Endothelial cell of umbilical vein (primary cell): Measurements from ENCODE around the gene RGSL1. TPM values are rescaled to one million over a fixed set of nuclear protein-coding genes. Genes with fewer than 3 reads are reported as not detected.

Source experiments
- BruUV-seq: library from RNA; stranded (reverse); fragments of 400-500 nt; replicated peaks from 2 replicates; lab custom pipeline; 2021; lab: Mats Ljungman, UMichigan
- CTCF ChIA-PET: fragments of 300-600, 350-600 bp; sonication (Branson Sonifier 250); formaldehyde crosslinking; loops from one replicate; lab custom pipeline; 2021; ENCODE audit warnings: antibody characterized with exemption, inconsistent platforms; lab: Charles Lee
- POLR2A ChIA-PET: fragments of 300-600, 350-600 bp; sonication (Branson Sonifier 250); formaldehyde crosslinking; loops from one replicate; lab custom pipeline; 2021; ENCODE audit warnings: antibody characterized with exemption, inconsistent platforms; lab: Charles Lee
- DNase-seq: peaks from one replicate; pipeline ENCODE4 v3.0.0-alpha.2; 2011; ENCODE audit warnings: low read depth, low spot score
- FAIRE-seq: peaks from 2 replicates; lab custom pipeline; 2011; peaks lifted over from hg19 to GRCh38; lab: Jason Lieb, UNC
- H2AFZ ChIP-seq: 2 replicates; pipeline ENCODE4 v1.6.0; 2012; ENCODE audit warnings: low read depth, low read length, control low read depth, inconsistent platforms
- H3K27ac ChIP-seq: 2 replicates; pipeline ENCODE4 v1.5.1; 2011; ENCODE audit warnings: low read depth, mild to moderate bottlenecking, control low read depth, low read length, moderate library complexity; ENCODE audit not compliant: insufficient read depth
- H3K27me3 ChIP-seq, 2 experiments: 2 replicates each; pipeline versions ENCODE4 v1.6.0 to v1.6.1; 2011; ENCODE audit warnings: low read length in 2 of 2, mixed read lengths in 1 of 2; ENCODE audit not compliant: control insufficient read depth in 2 of 2, insufficient read depth in 2 of 2
- H3K36me3 ChIP-seq, 2 experiments: 2 replicates in 1 of 2; 3 replicates in 1 of 2; pipeline ENCODE4 v1.5.1; 2011; ENCODE audit warnings: low read length in 2 of 2, mild to moderate bottlenecking in 1 of 2, moderate library complexity in 1 of 2; ENCODE audit not compliant: control insufficient read depth in 2 of 2, insufficient read depth in 2 of 2; ENCODE audit errors: extremely low read depth in 1 of 2
- H3K4me1 ChIP-seq: 3 replicates; pipeline ENCODE4 v1.5.1; 2011; ENCODE audit warnings: mild to moderate bottlenecking, low read length; ENCODE audit not compliant: control insufficient read depth, insufficient read depth; ENCODE audit errors: extremely low read depth
- H3K4me2 ChIP-seq: 2 replicates; pipeline ENCODE4 v1.6.1; 2011; ENCODE audit warnings: low read length, control low read depth, mixed read lengths; ENCODE audit not compliant: insufficient read depth
- H3K4me3 ChIP-seq, 3 experiments: fragments of 200-600 bp in 1 of 3; sonication (generic), shearing (Covaris generic) in 1 of 3; replicated peaks in 1 of 3; 2 replicates each; pipeline ENCODE4 v1.5.1; 2011 to 2016; ENCODE audit warnings: control low read depth in 3 of 3, low read length in 3 of 3, mild to moderate bottlenecking in 2 of 3, inconsistent platforms in 1 of 3, low read depth in 1 of 3, moderate library complexity in 1 of 3; ENCODE audit not compliant: insufficient read depth in 1 of 3
- H3K79me2 ChIP-seq: 2 replicates; pipeline ENCODE4 v1.6.0; 2012; ENCODE audit warnings: low read length, inconsistent platforms; ENCODE audit not compliant: control insufficient read depth, insufficient read depth
- H3K9ac ChIP-seq: replicated peaks from 2 replicates; pipeline ENCODE3; 2011; ENCODE audit warnings: low read length, control low read depth; ENCODE audit not compliant: insufficient read depth; ENCODE audit errors: extremely low read depth
- H3K9me1 ChIP-seq: replicated peaks from 3 replicates; pipeline ENCODE4 v1.6.0; 2011; ENCODE audit warnings: mild to moderate bottlenecking, low read length; ENCODE audit not compliant: control insufficient read depth, insufficient read depth; ENCODE audit errors: extremely low read depth
- H3K9me3 ChIP-seq: replicated peaks from 2 replicates; pipeline ENCODE4 v1.5.1; 2012; ENCODE audit warnings: low read length, inconsistent platforms; ENCODE audit not compliant: control insufficient read depth, insufficient read depth
- H4K20me1 ChIP-seq: replicated peaks from 2 replicates; pipeline ENCODE3; 2011; ENCODE audit warnings: mild to moderate bottlenecking, low read length; ENCODE audit not compliant: control insufficient read depth, insufficient read depth; ENCODE audit errors: extremely low read depth
- CTCF ChIP-seq, 2 donors: IDR thresholded peaks; 1 replicate in 1 of 2; 2 replicates in 1 of 2; pipeline ENCODE4 v1.5.1; 2011; ENCODE audit warnings: low read length in 2 of 2, mild to moderate bottlenecking in 2 of 2, moderate library complexity in 2 of 2, control low read depth in 1 of 2, inconsistent platforms in 1 of 2, low read depth in 1 of 2; ENCODE audit not compliant: insufficient read depth in 1 of 2; ENCODE audit errors: extremely low read depth in 1 of 2
- EZH2 ChIP-seq: IDR thresholded peaks from 2 replicates; pipeline ENCODE4 v1.6.1; 2012; ENCODE audit warnings: borderline replicate concordance, low read depth, mild to moderate bottlenecking, moderate library complexity, low read length, inconsistent platforms; ENCODE audit not compliant: severe bottlenecking
- FOS ChIP-seq: IDR thresholded peaks from 2 replicates; pipeline ENCODE4 v1.6.1; 2011; ENCODE audit warnings: mild to moderate bottlenecking, low read length, moderate library complexity, borderline replicate concordance; ENCODE audit not compliant: insufficient read depth
- GATA2 ChIP-seq: IDR thresholded peaks from 2 replicates; pipeline ENCODE4 v1.7.0; 2011; ENCODE audit warnings: low read depth, mild to moderate bottlenecking, moderate library complexity, mixed read lengths, low read length; ENCODE audit not compliant: insufficient read length, insufficient read depth
- JUN ChIP-seq: IDR thresholded peaks from 2 replicates; pipeline ENCODE4 v1.6.1; 2011; ENCODE audit warnings: borderline replicate concordance, low read depth; ENCODE audit not compliant: insufficient read length, insufficient read depth
- MAX ChIP-seq: IDR thresholded peaks from 2 replicates; pipeline ENCODE4 v1.6.1; 2011; ENCODE audit not compliant: insufficient read depth, insufficient read length
- MYC ChIP-seq: IDR thresholded peaks from one replicate; pipeline ENCODE4 v1.6.1; 2011; ENCODE audit warnings: mild to moderate bottlenecking, low read depth, low read length
- POLR2A ChIP-seq: IDR thresholded peaks from 2 replicates; pipeline ENCODE4 v1.6.1; 2012; ENCODE audit warnings: low read depth, mild to moderate bottlenecking, control low read depth, low read length
- POLR2AphosphoS5 ChIP-seq: IDR thresholded peaks from 2 replicates; pipeline ENCODE4 v1.6.1; 2012; ENCODE audit warnings: low read depth, mild to moderate bottlenecking, control low read depth, low read length, moderate library complexity; ENCODE audit not compliant: insufficient read depth
- dilution Hi-C: fragments of 300-500 bp; cut with MboI; formaldehyde crosslinking; loops from one replicate; pipeline ENCODE4 v1.15.0; 2019; ENCODE audit warnings: low sequenced_read_pairs; ENCODE audit not compliant: extremely low pct_ligation_motif_present
- intact Hi-C: fragments of 100-400 bp; cut with micrococcal nuclease; formaldehyde crosslinking; loops from one replicate; pipeline ENCODE4 v1.10.0; 2022
- polyA plus RNA-seq, 4 experiments: library from polyadenylated mRNA; depleted of rRNA in 3 of 4; stranded (reverse) in 3 of 4; unstranded in 1 of 4; fragments of >200 nt; gene quantifications; 2 replicates each; pipeline versions ENCODE4 v1.2.1 to v1.2.3, GENCODE V29; 2011 to 2012; ENCODE audit warnings: missing spikeins in 1 of 4
- total RNA-seq: library from RNA; stranded (reverse); gene quantifications from 2 replicates; pipeline ENCODE4 v1.2.3, GENCODE V29; 2021

The RGSL1 gene
- total and polyA plus RNA-seq, 2 donors (not counting 3 experiments of a cell fraction or from before 2014, with no cell fraction given): not detected

- TF ChIP-seq CTCF (IDR thresholded peaks at IDR 0.05; ENCODE audit: extremely low read depth in 1 of 2, insufficient read depth in 1 of 2, low read depth in 1 of 2, low read length in 2 of 2): no peak
- TF ChIP-seq POLR2AphosphoS5: no peak
- TF ChIP-seq POLR2A: no peak
- TF ChIP-seq EZH2: no peak
- TF ChIP-seq FOS: no peak
- TF ChIP-seq MYC: no peak
- no peak for TF ChIP-seq GATA2
- no peak for TF ChIP-seq JUN
- TF ChIP-seq MAX: no peak
- H3K9ac ChIP-seq: no peak overlapping the region
- no peak overlapping the region for H3K4me2 ChIP-seq
- H4K20me1 ChIP-seq: no peaks in the 10 kb centered on the region
- no peaks in the 10 kb centered on the region for H3K79me2 ChIP-seq
- H3K4me1 ChIP-seq: no peaks in the 10 kb centered on the region
- no peaks in the 10 kb centered on the region for H3K9me1 ChIP-seq
- H3K27me3 ChIP-seq: peaks cover 0 to 3% of the 10 kb centered on the region in 2 experiments
- no peak overlapping the region for H2AFZ ChIP-seq
- CTCF ChIA-PET: interaction anchor here (1.3 to 2.6 kb wide), 2 partner anchors 9 to 263 kb away, joined by 3 to 7 read pairs; no protein-coding TSS in a partner anchor
- dilution Hi-C loops (no loop called here), intact Hi-C loops (no loop called here)
- H3K4me3 ChIP-seq: no peak overlapping the region
- POLR2A ChIA-PET: no interaction called here
- no peak overlapping the region for H3K27ac ChIP-seq
- H3K36me3 ChIP-seq: no peaks in the 10 kb centered on the region
- no TSS peak for BruUV-seq
- DNase-seq (no peak), FAIRE-seq (no peak)
- no peaks in the 10 kb centered on the region for H3K9me3 ChIP-seq
Observed at GRCh38 chr1:182405578-182405977, 44.4 kb upstream of the RGSL1 start.
